Endodermal cell (in vitro differentiated cells): ENCODE results near the gene DGKD. TPM values are rescaled to one million over a fixed set of nuclear protein-coding genes. Genes with fewer than 3 reads are reported as not detected.

Source experiments
- DNase-seq: peaks from one replicate; pipeline ENCODE4 v3.0.0-alpha.2; 2017
- H3K27ac ChIP-seq: 2 replicates; pipeline ENCODE4 v1.5.1; 2013; ENCODE audit warnings: mild to moderate bottlenecking, low read depth, low read length, moderate library complexity
- H3K27me3 ChIP-seq: 2 replicates; pipeline ENCODE4 v1.6.1; 2013; ENCODE audit warnings: mild to moderate bottlenecking, low read length, moderate library complexity; ENCODE audit not compliant: insufficient read depth, control insufficient read depth, poor library complexity, severe bottlenecking
- H3K36me3 ChIP-seq: 2 replicates; pipeline ENCODE4 v1.7.0; 2013; ENCODE audit warnings: mild to moderate bottlenecking, low read length, moderate library complexity; ENCODE audit not compliant: control insufficient read depth, insufficient read depth
- H3K4me1 ChIP-seq: one replicate; pipeline ENCODE4 v1.7.0; 2013; ENCODE audit warnings: low read length; ENCODE audit not compliant: control insufficient read depth, insufficient read depth
- H3K4me3 ChIP-seq: 2 replicates; pipeline ENCODE4 v1.5.1; 2013; ENCODE audit warnings: mild to moderate bottlenecking, low read length, moderate library complexity
- H3K9ac ChIP-seq: 2 replicates; pipeline ENCODE4 v1.6.1; 2013; ENCODE audit warnings: mild to moderate bottlenecking, low read length, moderate library complexity; ENCODE audit not compliant: poor library complexity, severe bottlenecking; ENCODE audit errors: extremely low read depth
- H3K9me3 ChIP-seq: 2 replicates; pipeline ENCODE4 v1.6.1; 2013; ENCODE audit warnings: mild to moderate bottlenecking, low read length, moderate library complexity; ENCODE audit not compliant: control insufficient read depth
- H3K27ac Mint-ChIP-seq: 2 replicates; pipeline ENCODE4 v1.8.0; 2020; ENCODE audit warnings: mixed read lengths
- H3K27me3 Mint-ChIP-seq: 2 replicates; pipeline ENCODE4 v1.8.0; 2021; ENCODE audit warnings: mild to moderate bottlenecking, mixed read lengths; ENCODE audit not compliant: insufficient read depth
- H3K36me3 Mint-ChIP-seq: 2 replicates; pipeline ENCODE4 v1.8.0; 2020; ENCODE audit warnings: low read depth, mixed read lengths
- H3K4me1 Mint-ChIP-seq: 2 replicates; pipeline ENCODE4 v1.8.0; 2020; ENCODE audit warnings: mixed read lengths
- H3K4me3 Mint-ChIP-seq: 2 replicates; pipeline ENCODE4 v1.8.0; 2020; ENCODE audit warnings: mild to moderate bottlenecking, moderate library complexity, mixed read lengths
- H3K9me3 Mint-ChIP-seq: 2 replicates; pipeline ENCODE4 v1.8.0; 2020; ENCODE audit warnings: mild to moderate bottlenecking, mixed read lengths
- CTCF ChIP-seq: fragments of 200-600 bp; sonication (generic); conservative IDR thresholded peaks from 2 replicates; pipeline ENCODE4 v1.5.0; 2021; ENCODE audit warnings: antibody characterized with exemption, mild to moderate bottlenecking
- WGBS, 2 experiments: methylation state at CpG; one replicate each; pipeline versions ENCODE4 v1.1.5 to v1.1.7; 2013; ENCODE audit warnings: missing lambda C conversion rate in 2 of 2, mixed read lengths in 1 of 2; ENCODE audit not compliant: insufficient coverage in 1 of 2, insufficient read length in 1 of 2; 5-methylcytosine and 5-hydroxymethylcytosine counted together
- total RNA-seq, 2 donors: library from RNA; stranded (reverse); fragmentation: NEBNext Ultra II Directional in 1 of 2; extraction: Animal tissue kit (Norgen Biotek cat#: 25700) in 1 of 2; gene quantifications; 2 replicates in 1 of 2; 3 replicates in 1 of 2; pipeline ENCODE4 v1.2.1, GENCODE V29; 2021

The DGKD gene
- total RNA-seq, 2 donors from 2014 or later, result 39.2 to 46.9 TPM

DNA sequence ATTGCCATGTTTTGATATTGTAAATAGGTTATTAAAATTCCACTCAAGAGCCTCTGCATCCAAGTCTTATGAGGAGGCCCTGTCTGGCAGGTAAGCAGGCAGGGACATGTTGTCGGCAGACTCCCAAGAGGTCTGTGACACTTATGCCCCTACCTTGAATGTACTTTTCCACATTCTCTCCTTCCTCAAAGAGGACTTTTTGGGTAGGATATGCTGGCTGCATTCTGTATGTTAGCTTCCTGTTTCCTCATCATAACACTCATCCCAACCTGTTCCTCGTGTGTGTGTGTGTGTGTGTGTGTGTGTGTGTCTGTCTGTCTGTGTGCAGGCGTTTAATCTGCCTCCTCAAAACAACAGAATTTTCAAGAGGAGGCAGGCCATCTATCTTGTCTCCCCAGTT, 137.0 kb downstream of the DGKD start:
- Histone ChIP-seq H3K36me3 (no peaks in the 10 kb centered on the region), H3K4me3 (no peak overlapping the region), H3K4me1 (no peaks in the 10 kb centered on the region), H3K9me3 (no peaks in the 10 kb centered on the region), H3K9ac (no peak overlapping the region), H3K27me3 (no peaks in the 10 kb centered on the region), H3K27ac (no peak overlapping the region)
- Mint-ChIP-seq H3K27me3 (no peaks in the 10 kb centered on the region), H3K4me1 (no peaks in the 10 kb centered on the region), H3K27ac (no peak overlapping the region), H3K9me3 (no peaks in the 10 kb centered on the region), H3K36me3 (peaks cover 2% of the 10 kb centered on the region), H3K4me3 (no peak overlapping the region)
- WGBS, 2 experiments, result 100% methylated on average over 1 of the region's 3 CpGs
- DNase-seq, result no peak
- no peak for TF ChIP-seq CTCF

- no peak for TF ChIP-seq CTCF
- Mint-ChIP-seq H3K9me3 (no peaks in the 10 kb centered on the region), H3K27me3 (no peaks in the 10 kb centered on the region), H3K27ac (no peak overlapping the region), H3K36me3 (peaks cover 2% of the 10 kb centered on the region), H3K4me3 (no peak overlapping the region), H3K4me1 (no peaks in the 10 kb centered on the region)
- Histone ChIP-seq H3K27ac (no peak overlapping the region), H3K9ac (no peak overlapping the region), H3K4me1 (no peaks in the 10 kb centered on the region), H3K27me3 (no peaks in the 10 kb centered on the region), H3K4me3 (no peak overlapping the region), H3K9me3 (no peaks in the 10 kb centered on the region), H3K36me3 (no peaks in the 10 kb centered on the region)
- no peak for DNase-seq
- 90 to 92% methylated on average over 4 of the region's 4 CpGs for WGBS, 2 experiments
These were observed 137.8 kb downstream of the DGKD start for GRCh38 chr2:233492078-233492477.

DNA sequence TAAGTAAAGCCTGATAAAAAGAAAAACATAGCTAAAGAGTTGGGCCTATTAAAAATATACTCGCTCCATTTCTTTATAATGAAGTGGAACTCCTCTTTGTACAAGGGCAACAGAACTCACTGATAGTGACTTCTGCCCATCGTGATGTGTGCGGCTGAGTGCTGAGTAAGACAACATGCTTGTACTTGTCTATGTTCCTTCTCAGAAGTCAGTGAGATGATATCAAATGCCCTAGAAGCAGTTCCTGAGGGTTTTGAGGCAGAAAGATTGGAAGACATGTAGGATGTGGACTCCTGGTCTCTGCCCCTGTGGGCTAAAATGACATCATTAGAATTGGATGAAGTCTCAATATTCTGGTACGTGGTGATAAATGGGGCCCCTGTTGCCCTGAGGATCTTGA, 138.5 kb downstream of the DGKD start:
- Histone ChIP-seq H3K27me3 (no peaks in the 10 kb centered on the region), H3K27ac (no peak overlapping the region), H3K9me3 (no peaks in the 10 kb centered on the region), H3K4me3 (no peak overlapping the region), H3K36me3 (no peaks in the 10 kb centered on the region), H3K4me1 (no peaks in the 10 kb centered on the region), H3K9ac (no peak overlapping the region)
- 92 to 93% methylated on average over 3 to 4 of the region's 4 CpGs for WGBS, 2 experiments
- Mint-ChIP-seq H3K36me3 (peaks cover 2% of the 10 kb centered on the region), H3K9me3 (no peaks in the 10 kb centered on the region), H3K4me1 (no peaks in the 10 kb centered on the region), H3K4me3 (no peak overlapping the region), H3K27me3 (no peaks in the 10 kb centered on the region), H3K27ac (no peak overlapping the region)
- DNase-seq, result no peak
- no peak for TF ChIP-seq CTCF
